ENCODE measurements around the gene LRRK1. TPM values are rescaled to one million over a fixed set of nuclear protein-coding genes. Genes with fewer than 3 reads are reported as not detected.

Gene LRRK1
- polyA plus RNA-seq, 1 donor: 3.0 TPM

GRCh38 chr15:100890051-100890720 lies 29.0 kb upstream of the LRRK1 start:
- no peak for DNase-seq

- DNase-seq: no peak
Measured at GRCh38 chr15:100890850-100891249, 28.3 kb upstream of the LRRK1 start.

- DNase-seq: no peak
Measured at GRCh38 chr15:100891307-100892012, 27.7 kb upstream of the LRRK1 start.

DNA sequence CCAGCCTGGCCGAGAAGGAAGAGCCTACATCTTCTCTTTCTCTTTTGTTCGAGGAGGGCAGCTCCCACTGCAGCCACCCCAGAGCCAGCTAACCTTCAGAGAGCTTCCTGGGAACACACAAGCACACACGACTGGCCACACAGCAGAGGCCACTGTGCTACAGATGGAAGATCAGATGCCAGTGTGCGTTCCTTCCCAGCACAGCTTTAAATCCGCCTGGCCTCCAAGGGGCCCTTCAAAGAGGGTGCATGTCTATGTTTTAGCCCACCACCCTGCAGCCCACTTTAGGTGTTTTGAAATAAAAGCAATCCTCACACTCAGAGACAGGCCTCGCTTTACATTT lies 27.2 kb upstream of the LRRK1 start:
- DNase-seq: no peak

GRCh38 chr15:100893261-100893963 lies 25.7 kb upstream of the LRRK1 start:
- DNase-seq: no peak

- DNase-seq: no peak
Measured at GRCh38 chr15:100893964-100894295, 25.2 kb upstream of the LRRK1 start.

DNA sequence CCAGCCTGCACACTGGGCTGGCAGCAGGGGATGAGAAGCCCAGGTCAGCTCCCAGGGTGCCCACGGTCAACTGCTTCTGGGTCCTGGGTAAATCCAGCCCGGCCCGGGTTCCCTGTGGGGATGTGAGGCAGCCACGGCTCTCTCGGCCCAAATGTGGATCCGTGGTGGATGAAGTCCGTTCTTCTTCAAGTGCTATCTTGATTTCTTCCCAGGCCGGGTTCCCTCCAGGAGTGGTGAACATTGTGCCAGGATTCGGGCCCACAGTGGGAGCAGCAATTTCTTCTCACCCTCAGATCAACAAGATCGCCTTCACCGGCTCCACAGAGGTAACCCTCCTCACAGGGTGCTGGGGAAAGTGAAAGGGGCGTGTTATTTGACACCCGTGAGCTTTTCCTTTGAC lies 23.4 kb upstream of the LRRK1 start:
- DNase-seq: no peak

GRCh38 chr15:100897221-100898151 lies 21.7 kb upstream of the LRRK1 start:
- DNase-seq: no peak

DNA sequence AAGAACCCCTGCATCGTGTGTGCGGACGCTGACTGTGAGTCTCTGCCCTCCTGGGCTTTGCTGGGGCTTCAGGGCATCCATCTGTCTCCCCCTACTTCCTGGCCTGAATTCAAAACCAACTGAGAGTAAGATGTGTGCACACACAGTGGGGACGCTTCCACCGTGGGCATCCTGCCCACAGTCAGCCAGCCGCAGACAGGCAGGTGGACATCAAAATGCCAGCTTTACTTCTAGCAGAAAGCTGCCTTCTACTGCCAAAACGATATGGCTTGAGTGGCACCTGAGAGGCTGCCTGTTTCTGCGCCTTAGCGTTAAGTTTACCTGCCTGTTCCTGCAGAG lies 21.0 kb upstream of the LRRK1 start:
- DNase-seq: no peak

DNA sequence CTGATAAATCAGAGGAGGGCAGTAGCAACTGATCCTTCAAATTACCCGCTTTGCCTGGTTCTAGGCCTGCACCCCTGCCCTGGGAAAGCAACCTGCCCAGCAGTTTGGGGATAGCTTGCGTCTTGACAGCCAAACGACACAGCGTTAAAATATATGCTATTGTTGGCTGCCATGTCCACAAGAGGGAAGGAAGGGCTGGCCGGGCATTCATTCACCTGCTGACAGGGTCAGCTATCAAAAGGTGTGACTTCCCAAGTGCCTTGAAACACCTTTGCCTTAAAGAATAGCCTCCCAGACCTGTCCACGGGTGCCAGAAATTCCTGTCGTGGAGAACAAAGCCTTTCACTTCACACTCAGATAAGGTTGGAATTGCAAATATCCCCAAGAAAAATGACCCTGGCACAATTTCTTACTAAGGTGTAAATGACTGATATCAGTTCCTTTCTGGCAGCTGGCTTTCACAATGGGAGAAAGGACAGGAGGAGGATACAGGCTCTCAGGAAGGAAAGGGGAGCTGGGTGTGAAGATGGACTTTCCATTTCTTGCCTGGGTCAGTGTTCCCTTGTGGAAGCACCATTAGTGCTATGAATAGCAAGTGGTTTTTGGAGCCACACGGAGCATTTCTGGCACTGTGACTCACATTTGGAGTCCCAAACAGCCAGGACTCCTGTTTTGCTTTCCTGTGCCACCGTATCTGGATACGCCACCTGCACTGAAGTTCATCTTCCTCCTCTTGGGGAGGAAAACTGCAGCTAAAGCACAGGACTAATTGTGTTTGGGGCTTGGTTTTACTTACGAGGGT lies 20.3 kb upstream of the LRRK1 start:
- no peak for DNase-seq

- DNase-seq: no peak
Measured at GRCh38 chr15:100899601-100900000, 19.6 kb upstream of the LRRK1 start.

- DNase-seq: no peak
Measured at GRCh38 chr15:100900136-100900794, 18.9 kb upstream of the LRRK1 start.

GRCh38 chr15:100900795-100901169 lies 18.4 kb upstream of the LRRK1 start:
- DNase-seq: no peak

DNA sequence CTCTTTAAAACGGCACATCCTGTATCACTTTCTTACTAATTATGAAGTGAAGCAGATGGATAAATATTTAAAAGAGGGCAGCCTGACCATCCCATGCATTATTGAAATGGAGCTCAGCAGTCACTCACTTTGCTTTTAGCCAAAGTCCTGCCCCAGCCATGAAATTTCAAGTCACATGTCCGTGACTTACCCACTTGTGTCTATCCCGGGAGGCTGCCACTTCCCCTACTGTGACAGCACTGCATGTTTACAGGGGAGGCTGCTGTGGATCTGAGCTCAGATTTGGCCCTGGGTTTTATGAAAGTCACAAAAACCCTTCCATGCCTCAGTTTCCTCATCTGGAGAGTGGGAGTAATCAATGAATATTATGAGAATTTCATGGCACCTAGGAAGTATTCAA lies 17.9 kb upstream of the LRRK1 start:
- no peak for DNase-seq

DNA sequence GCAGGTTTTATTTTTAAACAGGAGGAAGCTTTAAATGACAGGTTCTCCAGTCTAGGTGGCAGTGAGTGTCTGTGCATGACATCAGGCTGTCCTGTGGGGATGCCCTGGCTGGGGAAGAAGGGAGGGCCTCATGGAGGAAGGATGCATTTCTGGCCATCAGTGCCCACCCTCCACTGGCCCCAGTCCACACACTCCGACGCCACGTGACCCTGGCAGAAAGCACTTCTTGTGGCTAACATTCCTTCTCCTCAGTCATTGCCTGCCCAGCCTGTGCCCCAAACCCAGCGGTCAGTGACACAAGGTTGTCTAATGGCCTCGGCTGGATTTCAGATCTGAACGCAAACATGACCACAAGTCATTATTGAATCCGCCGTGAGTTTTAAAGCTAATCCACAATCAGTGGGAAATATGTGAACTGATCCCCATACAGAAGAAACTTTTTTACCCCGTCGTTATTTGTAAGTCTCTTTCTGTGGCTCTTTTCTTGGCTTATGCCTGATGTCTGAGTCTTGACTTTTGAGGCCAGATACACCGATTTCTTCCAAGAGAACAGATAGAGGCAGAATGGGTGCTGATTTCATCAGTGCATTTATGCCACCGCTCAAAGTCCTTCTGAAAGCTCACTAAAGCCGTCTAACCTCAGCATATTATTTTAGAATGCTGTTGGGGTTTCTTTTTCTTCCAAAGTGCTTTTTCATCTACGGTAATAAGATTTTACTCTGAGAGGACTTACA lies 17.3 kb upstream of the LRRK1 start:
- DNase-seq: no peak

- peak; percentile 72 for DNase-seq
Measured at GRCh38 chr15:100902436-100903167, 16.6 kb upstream of the LRRK1 start.

GRCh38 chr15:100903168-100903554 lies 16.0 kb upstream of the LRRK1 start:
- no peak for DNase-seq

- DNase-seq: no peak
Measured at GRCh38 chr15:100905850-100906249, 13.3 kb upstream of the LRRK1 start.

GRCh38 chr15:100908466-100908865 lies 10.7 kb upstream of the LRRK1 start:
- no peak for DNase-seq

DNA sequence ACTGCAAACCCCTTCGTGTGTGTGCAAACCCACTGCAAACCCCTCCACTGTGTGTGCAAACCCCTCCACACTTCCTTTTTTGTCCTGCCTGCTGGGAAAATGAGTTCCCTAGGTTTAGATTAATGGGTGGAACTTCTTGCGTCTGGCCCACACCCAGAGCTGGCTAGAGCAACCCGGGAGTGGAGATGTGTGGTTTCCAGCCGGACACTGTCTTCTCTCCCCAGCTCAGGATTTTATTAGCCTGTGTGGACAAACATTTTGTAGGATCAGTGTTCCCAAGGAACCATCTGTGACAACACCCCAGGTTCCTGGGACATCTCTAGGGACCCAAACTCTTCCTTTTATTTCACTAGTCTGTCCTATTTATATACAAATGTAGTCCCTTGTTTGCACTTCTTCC lies 9.6 kb upstream of the LRRK1 start:
- DNase-seq: no peak
